ENCODE measurements around the gene G6PC3. TPM values are rescaled to one million over a fixed set of nuclear protein-coding genes. Genes with fewer than 3 reads are reported as not detected.
A peak's percentile ranks its signal among the peaks of the same experiment; 100 is the strongest.

Gene G6PC3
- total RNA-seq, 2 donors from 2014 or later, result 36.0 to 41.1 TPM

DNA sequence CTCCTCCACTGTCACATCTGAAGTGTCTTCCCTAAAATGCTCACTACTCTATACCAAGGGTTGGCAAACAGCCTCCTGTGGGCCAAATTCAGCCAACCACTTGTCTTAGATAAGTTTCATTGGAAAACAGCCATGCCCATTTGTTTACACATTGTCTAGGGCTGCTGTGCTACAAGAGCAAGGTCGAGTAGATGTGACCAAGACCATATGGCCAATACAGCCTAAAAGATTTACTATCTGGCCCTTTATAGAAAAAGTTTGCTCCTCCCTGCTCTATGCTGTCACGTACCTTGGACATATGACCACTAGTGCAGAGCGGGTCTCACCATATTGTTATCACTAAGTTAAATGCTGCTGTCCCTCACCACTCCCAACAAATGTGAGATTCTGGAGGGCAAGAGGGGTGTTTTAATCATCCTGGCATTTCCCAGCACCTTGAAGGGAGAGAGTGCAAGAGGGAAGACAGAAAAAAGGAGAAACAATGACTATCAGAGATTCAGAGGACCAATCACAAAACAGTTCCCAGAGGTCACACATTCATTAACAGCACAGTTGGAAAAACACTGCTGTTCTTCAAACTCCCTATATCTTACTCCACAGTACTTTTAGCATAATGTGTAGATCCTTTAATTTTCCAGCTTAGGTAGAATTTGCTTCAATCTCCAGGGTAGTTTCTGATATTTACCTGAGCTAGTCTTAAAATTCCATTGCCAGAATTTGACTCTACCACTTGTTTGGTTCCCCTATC is 17.2 kb upstream of the G6PC3 start:
- Histone ChIP-seq H3K4me3 (no peak overlapping the region), H3K36me3 (peaks cover 50% of the 10 kb centered on the region), H3K27me3 (no peaks in the 10 kb centered on the region), H3K9me3 (no peaks in the 10 kb centered on the region), H3K4me1 (peaks cover 0 to 14% of the 10 kb centered on the region in 2 donors), H3K27ac (peak overlapping the region in 1 of 2 donors; percentile 53)
- no peak for DNase-seq (ENCODE audit: low spot score)
- TF ChIP-seq CTCF (IDR thresholded peaks at IDR 0.05), result no peak

GRCh38 chr17:44059101-44059892 is 11.2 kb upstream of the G6PC3 start:
- no peak for DNase-seq (ENCODE audit: low spot score)

GRCh38 chr17:44061446-44061845 is 9.1 kb upstream of the G6PC3 start:
- peaks cover 15% of the 10 kb centered on the region for H3K36me3 ChIP-seq
- no peak overlapping the region for H3K4me3 ChIP-seq
- H3K9me3 ChIP-seq, result no peaks in the 10 kb centered on the region
- no peaks in the 10 kb centered on the region for H3K27me3 ChIP-seq
- no peak overlapping the region for H3K27ac ChIP-seq
- no peak for TF ChIP-seq CTCF (IDR thresholded peaks at IDR 0.05)
- no peak for DNase-seq (ENCODE audit: low spot score)
- H3K4me1 ChIP-seq, result peaks cover 0 to 39% of the 10 kb centered on the region in 2 donors

More at GRCh38 chr17:44059101-44059892, 11.2 kb upstream of the G6PC3 start:
- Histone ChIP-seq H3K36me3 (peaks cover 21% of the 10 kb centered on the region), H3K27ac (no peak overlapping the region), H3K4me1 (peaks cover 0 to 26% of the 10 kb centered on the region in 2 donors), H3K27me3 (no peaks in the 10 kb centered on the region), H3K4me3 (no peak overlapping the region), H3K9me3 (no peaks in the 10 kb centered on the region)
- no peak for TF ChIP-seq CTCF (IDR thresholded peaks at IDR 0.05)

- no peak for TF ChIP-seq CTCF (IDR thresholded peaks at IDR 0.05)
- H3K4me1 ChIP-seq, result peaks cover 0 to 49% of the 10 kb centered on the region in 2 donors
- peaks cover 15% of the 10 kb centered on the region for H3K36me3 ChIP-seq
Measured at GRCh38 chr17:44062871-44063270, 7.7 kb upstream of the G6PC3 start.

DNA sequence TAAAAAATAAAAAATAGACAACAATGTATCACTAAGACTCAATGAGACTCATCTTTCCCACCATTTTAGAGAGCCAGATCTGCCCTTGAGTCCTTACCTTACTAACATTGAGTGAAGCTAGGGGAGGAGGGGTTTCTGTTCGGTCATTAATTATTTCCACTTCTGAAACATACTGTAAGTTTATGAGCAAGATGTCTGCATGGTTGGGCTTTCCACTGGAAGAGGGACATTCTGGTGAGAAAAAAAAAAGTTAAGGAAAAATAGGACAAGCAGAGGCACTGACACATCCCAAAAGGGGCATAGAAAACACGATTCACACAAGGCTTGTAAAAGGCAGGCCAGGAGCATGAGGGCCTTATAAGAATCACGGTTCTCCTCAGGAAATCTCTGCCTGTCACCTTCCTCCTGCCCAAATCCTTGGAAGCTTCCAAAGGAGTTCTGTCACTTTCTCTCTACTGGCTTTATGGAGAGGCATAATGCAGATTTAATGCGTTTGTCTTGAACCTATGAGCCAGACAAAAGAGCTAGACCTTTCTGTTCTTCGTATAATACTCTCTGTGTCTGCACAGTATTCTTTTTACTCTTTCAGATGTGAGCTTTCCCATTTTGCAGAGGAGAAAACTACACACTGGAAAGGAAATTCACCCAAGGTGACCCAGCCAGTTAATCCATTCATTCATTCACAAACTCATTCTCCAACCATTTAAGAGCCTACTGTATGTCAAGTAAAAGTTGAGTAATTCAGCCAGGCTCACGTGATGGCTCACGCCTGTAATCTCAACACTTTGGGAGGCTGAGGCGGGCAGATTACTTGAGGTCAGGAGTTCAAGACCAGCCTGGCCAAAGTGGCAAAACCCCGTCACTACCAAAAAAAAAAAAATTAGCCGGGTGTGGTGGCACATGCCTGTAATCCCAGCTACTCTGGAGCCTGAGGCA is 6.6 kb upstream of the G6PC3 start:
- H3K4me3 ChIP-seq, result no peak overlapping the region
- peaks cover 0 to 48% of the 10 kb centered on the region in 2 donors for H3K4me1 ChIP-seq
- no peak overlapping the region for H3K27ac ChIP-seq
- H3K27me3 ChIP-seq, result no peaks in the 10 kb centered on the region
- no peak for TF ChIP-seq CTCF (IDR thresholded peaks at IDR 0.05)
- no peaks in the 10 kb centered on the region for H3K9me3 ChIP-seq
- DNase-seq (ENCODE audit: low spot score), result no peak
- H3K36me3 ChIP-seq, result peaks cover 15% of the 10 kb centered on the region

More at GRCh38 chr17:44062871-44063270, 7.7 kb upstream of the G6PC3 start:
- no peaks in the 10 kb centered on the region for H3K9me3 ChIP-seq
- H3K27me3 ChIP-seq, result no peaks in the 10 kb centered on the region
- no peak overlapping the region for H3K4me3 ChIP-seq
- no peak for DNase-seq (ENCODE audit: low spot score)
- no peak overlapping the region for H3K27ac ChIP-seq
